CD4-positive, alpha-beta T cell (primary cell): ENCODE data around the gene AIFM2. TPM values are rescaled to one million over a fixed set of nuclear protein-coding genes. Genes with fewer than 3 reads are reported as not detected.

ENCODE experiments used
- ATAC-seq: fragments of 200-7000 bp; cut with Tn5 transposase; one replicate; pipeline ENCODE4 v1.10.0; 2022; ENCODE audit warnings: mild to moderate bottlenecking; ENCODE audit not compliant: poor library complexity
- CTCF ChIA-PET: fragments of 350-600 bp; sonication (Branson Sonifier 250); formaldehyde crosslinking; loops from one replicate; lab custom pipeline; 2021; ENCODE audit warnings: antibody characterized with exemption, inconsistent platforms; lab: Charles Lee
- POLR2A ChIA-PET: fragments of 350-600 bp; sonication (Branson Sonifier 250); formaldehyde crosslinking; loops from one replicate; lab custom pipeline; 2021; ENCODE audit warnings: antibody characterized with exemption, inconsistent platforms; lab: Charles Lee
- DNase-seq, 14 experiments: peaks; one replicate each; pipeline ENCODE4 v3.0.0-alpha.2; 2013 to 2020; ENCODE audit warnings: mixed read lengths in 2 of 14
- H3K27ac ChIP-seq, 2 donors: one replicate each; pipeline versions ENCODE4 v1.5.1 to v1.7.0; 2013; ENCODE audit warnings: low read length in 2 of 2, low read depth in 1 of 2, mild to moderate bottlenecking in 1 of 2
- H3K27me3 ChIP-seq, 2 experiments: 1 replicate in 1 of 2; 2 replicates in 1 of 2; pipeline versions ENCODE4 v1.6.1 to v1.7.0; 2013; ENCODE audit warnings: low read length in 2 of 2, control low read depth in 1 of 2, mild to moderate bottlenecking in 1 of 2, moderate library complexity in 1 of 2; ENCODE audit not compliant: insufficient read depth in 2 of 2, control insufficient read depth in 1 of 2
- H3K36me3 ChIP-seq: one replicate; pipeline ENCODE4 v1.6.1; 2013; ENCODE audit warnings: low read length, control low read depth; ENCODE audit not compliant: insufficient read depth
- H3K4me1 ChIP-seq: one replicate; pipeline ENCODE4 v1.6.1; 2013; ENCODE audit warnings: low read length, control low read depth; ENCODE audit not compliant: insufficient read depth
- H3K4me3 ChIP-seq: one replicate; pipeline ENCODE4 v1.5.1; 2013; ENCODE audit warnings: mild to moderate bottlenecking, low read length, moderate library complexity
- H3K9me3 ChIP-seq, 2 experiments: 1 replicate in 1 of 2; 2 replicates in 1 of 2; pipeline versions ENCODE4 v1.6.1 to v1.7.0; 2013; ENCODE audit warnings: low read length in 2 of 2, mild to moderate bottlenecking in 2 of 2, control low read depth in 1 of 2, moderate library complexity in 1 of 2; ENCODE audit not compliant: control insufficient read depth in 1 of 2, insufficient read depth in 1 of 2
- H3K27ac Mint-ChIP-seq: one replicate; pipeline ENCODE4 v1.8.0; 2020; ENCODE audit warnings: mixed read lengths
- H3K27me3 Mint-ChIP-seq: one replicate; pipeline ENCODE4 v1.8.0; 2021; ENCODE audit warnings: mixed read lengths
- H3K36me3 Mint-ChIP-seq: one replicate; pipeline ENCODE4 v1.8.0; 2021; ENCODE audit warnings: low read depth, mixed read lengths
- H3K4me1 Mint-ChIP-seq: one replicate; pipeline ENCODE4 v1.8.0; 2021; ENCODE audit warnings: low read depth, mixed read lengths
- H3K4me3 Mint-ChIP-seq: one replicate; pipeline ENCODE4 v1.8.0; 2020; ENCODE audit warnings: mild to moderate bottlenecking, mixed read lengths
- H3K9me3 Mint-ChIP-seq: one replicate; pipeline ENCODE4 v1.8.0; 2020; ENCODE audit warnings: mixed read lengths
- intact Hi-C, 2 experiments: fragments of 100-400 bp; cut with DNase I in 1 of 2; cut with micrococcal nuclease in 1 of 2; formaldehyde crosslinking; loops; one replicate each; pipeline versions ENCODE4 v1.15.1 to v1.9.0; 2023 to 2025; cut with DNase I, micrococcal nuclease
- total RNA-seq, 174 experiments: library from RNA in 2 of 174; stranded (reverse) in 2 of 174; gene quantifications; one replicate each; pipeline ENCODE4 v1.2.3 and lab custom pipeline; 2021 to 2026
- TF ChIP-seq, protein P1 (sequence below): fragments of 200-600 bp; IDR thresholded peaks from one replicate; pipeline ENCODE4 v1.8.0; 2022; ENCODE audit warnings: antibody characterized with exemption, mild to moderate bottlenecking

Gene AIFM2
- total RNA-seq, 2 experiments from 2014 or later: 2.3 to 2.5 TPM

DNA sequence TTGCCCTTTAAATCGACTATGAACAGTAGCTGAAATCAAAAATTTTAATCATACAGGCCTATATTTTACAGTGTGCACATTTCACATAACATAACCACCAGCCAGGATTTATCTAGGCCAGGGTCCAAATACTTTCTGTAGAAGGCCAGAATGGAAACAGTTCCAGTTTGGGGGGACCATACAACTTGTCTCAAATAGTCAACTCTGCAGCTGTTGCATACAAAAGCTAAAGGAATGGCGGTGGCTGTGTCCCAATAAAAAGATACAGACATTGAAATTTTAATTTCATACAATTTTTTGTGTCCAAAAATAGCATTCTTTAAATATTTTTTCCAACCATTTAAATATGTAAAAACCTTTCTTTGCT lies 14.6 kb upstream of the AIFM2 start:
- CTCF ChIA-PET: interaction anchor here (1.1 to 4.0 kb wide), 9 partner anchors 9 to 264 kb away, joined by 3 to 64 read pairs (median 11); partner anchors contain the start of genes EIF4EBP2, PPA1 and SAR1A
- H3K4me1 Mint-ChIP-seq: peaks cover 39% of the 10 kb centered on the region
- intact Hi-C loops: loop anchor here (2.0 to 10.0 kb wide), 6 partner anchors 85 to 668 kb away; partner anchors contain the start of genes PPA1 (in 2 of the 2), EIF4EBP2 (in 1 of the 2) and SGPL1 (in 1 of the 2)
- no peaks in the 10 kb centered on the region for H3K9me3 Mint-ChIP-seq
- H3K27me3 ChIP-seq: no peaks in the 10 kb centered on the region
- peak overlapping the region; percentile 91 for H3K27ac Mint-ChIP-seq
- H3K4me3 ChIP-seq: peak overlapping the region; percentile 82
- H3K36me3 ChIP-seq: peaks cover 37% of the 10 kb centered on the region
- peak overlapping the region; percentile 91 for H3K4me3 Mint-ChIP-seq
- peaks cover 32% of the 10 kb centered on the region for H3K4me1 ChIP-seq
- peaks cover 34% of the 10 kb centered on the region for H3K36me3 Mint-ChIP-seq
- H3K9me3 ChIP-seq: no peaks in the 10 kb centered on the region
- no peak for DNase-seq
- H3K27me3 Mint-ChIP-seq: no peaks in the 10 kb centered on the region
- POLR2A ChIA-PET: interaction anchor here (1.6 to 3.5 kb wide), 10 partner anchors 14 to 257 kb away, joined by 5 to 138 read pairs (median 17); partner anchors contain the start of genes EIF4EBP2 and SAR1A
- no peak for ATAC-seq
- TF ChIP-seq, protein P1, sequence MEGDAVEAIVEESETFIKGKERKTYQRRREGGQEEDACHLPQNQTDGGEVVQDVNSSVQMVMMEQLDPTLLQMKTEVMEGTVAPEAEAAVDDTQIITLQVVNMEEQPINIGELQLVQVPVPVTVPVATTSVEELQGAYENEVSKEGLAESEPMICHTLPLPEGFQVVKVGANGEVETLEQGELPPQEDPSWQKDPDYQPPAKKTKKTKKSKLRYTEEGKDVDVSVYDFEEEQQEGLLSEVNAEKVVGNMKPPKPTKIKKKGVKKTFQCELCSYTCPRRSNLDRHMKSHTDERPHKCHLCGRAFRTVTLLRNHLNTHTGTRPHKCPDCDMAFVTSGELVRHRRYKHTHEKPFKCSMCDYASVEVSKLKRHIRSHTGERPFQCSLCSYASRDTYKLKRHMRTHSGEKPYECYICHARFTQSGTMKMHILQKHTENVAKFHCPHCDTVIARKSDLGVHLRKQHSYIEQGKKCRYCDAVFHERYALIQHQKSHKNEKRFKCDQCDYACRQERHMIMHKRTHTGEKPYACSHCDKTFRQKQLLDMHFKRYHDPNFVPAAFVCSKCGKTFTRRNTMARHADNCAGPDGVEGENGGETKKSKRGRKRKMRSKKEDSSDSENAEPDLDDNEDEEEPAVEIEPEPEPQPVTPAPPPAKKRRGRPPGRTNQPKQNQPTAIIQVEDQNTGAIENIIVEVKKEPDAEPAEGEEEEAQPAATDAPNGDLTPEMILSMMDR: no peak
- H3K27ac ChIP-seq: peak overlapping the region; percentile 76 to 87

GRCh38 chr10:70146489-70147258 lies 14.0 kb upstream of the AIFM2 start, which contains the start of gene TYSND1:
Gene TYSND1 (minus strand): TSS chr10:70146700. CDS start chr10:70146586, 114 bp downstream.
- peak within 1 kb of the TSS; percentile 76 to 87 for H3K27ac ChIP-seq
- DNase-seq (peak; percentile 84 to 97 (median 90)), ATAC-seq (peak; percentile 82)
- TF ChIP-seq, protein P1: peak; percentile 78
- peaks cover 32% of the 10 kb centered on the region for H3K4me1 ChIP-seq
- ChIA-PET POLR2A (interaction anchor here (0.7 to 3.5 kb wide), 19 partner anchors 11 to 1703 kb away, joined by 3 to 138 read pairs (median 10); partner anchors contain the start of genes AIFM2, EIF4EBP2, PPA1 and SAR1A), CTCF (interaction anchor here (0.8 to 4.0 kb wide), 24 partner anchors 10 to 838 kb away, joined by 3 to 64 read pairs (median 6); partner anchors contain the start of genes AIFM2, EIF4EBP2, PPA1 and SAR1A)
- H3K27me3 ChIP-seq: no peaks in the 10 kb centered on the region
- Mint-ChIP-seq H3K27ac (peak within 1 kb of the TSS; percentile 91), H3K4me3 (peak within 1 kb of the TSS; percentile 92), H3K9me3 (no peaks in the 10 kb centered on the region), H3K27me3 (no peaks in the 10 kb centered on the region), H3K4me1 (peaks cover 45% of the 10 kb centered on the region), H3K36me3 (peaks cover 32% of the 10 kb centered on the region)
- H3K36me3 ChIP-seq: peaks cover 35% of the 10 kb centered on the region
- H3K9me3 ChIP-seq: no peaks in the 10 kb centered on the region
- intact Hi-C loops: loop anchor here (1.0 to 10.0 kb wide), 8 partner anchors 23 to 668 kb away; partner anchors contain the start of genes PPA1 (in 2 of the 2), EIF4EBP2 (in 1 of the 2), SAR1A (in 1 of the 2) and SGPL1 (in 1 of the 2)
- peak within 1 kb of the TSS; percentile 82 for H3K4me3 ChIP-seq
